AG04450 (cell line): Measurements from ENCODE around the gene CFAP251. TPM values are rescaled to one million over a fixed set of nuclear protein-coding genes. Genes with fewer than 3 reads are reported as not detected.

Experiments used
- CTCF ChIA-PET: fragments of 300-600, 350-600 bp; formaldehyde crosslinking; extraction: SDS; loops from one replicate; lab custom pipeline; 2022; ENCODE audit warnings: antibody characterized with exemption, inconsistent platforms; lab: Charles Lee
- POLR2A ChIA-PET: fragments of 350-600 bp; formaldehyde crosslinking; extraction: SDS; loops from one replicate; lab custom pipeline; 2021; ENCODE audit warnings: antibody characterized with exemption, inconsistent platforms; lab: Yijun Ruan, JAX
- DNase-seq: peaks from one replicate; pipeline ENCODE4 v3.0.0-alpha.2; 2011; ENCODE audit warnings: low read depth, low spot score
- H3K27ac ChIP-seq: one replicate; pipeline ENCODE4 v1.5.1; 2012; ENCODE audit warnings: low read depth, low read length, control low read depth
- H3K27me3 ChIP-seq: one replicate; pipeline ENCODE4 v1.6.0; 2012; ENCODE audit warnings: low read length; ENCODE audit not compliant: control insufficient read depth, insufficient read depth
- H3K4me3 ChIP-seq: 2 replicates; pipeline ENCODE4 v1.5.1; 2011; ENCODE audit warnings: mild to moderate bottlenecking, low read depth, low read length, control low read depth
- H3K9me3 ChIP-seq: 2 replicates; pipeline ENCODE4 v1.5.1; 2012; ENCODE audit warnings: low read length; ENCODE audit not compliant: control insufficient read depth, insufficient read depth
- polyA plus RNA-seq: library from polyadenylated mRNA; depleted of rRNA; stranded (reverse); fragments of >200 nt; gene quantifications from 2 replicates; pipeline ENCODE4 v1.2.3, GENCODE V29; 2011
- TF ChIP-seq, protein P1 (sequence below): IDR thresholded peaks from 2 replicates; pipeline ENCODE4 v1.5.1; 2011; ENCODE audit warnings: low read depth, low read length, control low read depth, inconsistent platforms

The CFAP251 gene
- polyA plus RNA-seq, 1 experiment, result 16.1 TPM

DNA sequence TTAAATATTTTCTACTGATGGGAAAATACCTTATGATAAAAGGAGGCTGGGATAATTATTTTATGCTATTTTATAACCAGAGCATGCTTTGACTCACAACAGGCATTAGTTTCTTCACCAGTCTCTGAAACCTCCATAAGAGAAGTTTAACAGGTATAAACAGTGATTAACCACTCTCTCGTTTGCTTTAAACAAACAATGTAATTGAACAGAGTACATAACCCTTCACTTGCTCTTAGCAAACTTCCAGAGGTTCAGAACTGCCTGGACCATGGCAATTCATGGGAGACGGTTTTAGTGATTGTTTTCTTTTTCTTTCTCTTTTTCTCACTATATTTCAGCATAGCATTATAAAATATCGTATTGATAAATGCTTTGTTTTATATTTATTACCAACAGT lies 35.3 kb downstream of the CFAP251 start:
- ChIA-PET CTCF (interaction anchor here (1.8 kb wide), 1 partner anchor 170 kb away, joined by 4 read pairs; no protein-coding TSS in a partner anchor), POLR2A (interaction anchor here (0.6 kb wide), 1 partner anchor 202 kb away, joined by 6 read pairs; no protein-coding TSS in a partner anchor)
- Histone ChIP-seq H3K27ac (no peak overlapping the region), H3K4me3 (no peak overlapping the region), H3K27me3 (no peaks in the 10 kb centered on the region), H3K9me3 (no peaks in the 10 kb centered on the region; the same call in 1 of the 2 replicates)
- DNase-seq, result no peak
- TF ChIP-seq, protein P1, sequence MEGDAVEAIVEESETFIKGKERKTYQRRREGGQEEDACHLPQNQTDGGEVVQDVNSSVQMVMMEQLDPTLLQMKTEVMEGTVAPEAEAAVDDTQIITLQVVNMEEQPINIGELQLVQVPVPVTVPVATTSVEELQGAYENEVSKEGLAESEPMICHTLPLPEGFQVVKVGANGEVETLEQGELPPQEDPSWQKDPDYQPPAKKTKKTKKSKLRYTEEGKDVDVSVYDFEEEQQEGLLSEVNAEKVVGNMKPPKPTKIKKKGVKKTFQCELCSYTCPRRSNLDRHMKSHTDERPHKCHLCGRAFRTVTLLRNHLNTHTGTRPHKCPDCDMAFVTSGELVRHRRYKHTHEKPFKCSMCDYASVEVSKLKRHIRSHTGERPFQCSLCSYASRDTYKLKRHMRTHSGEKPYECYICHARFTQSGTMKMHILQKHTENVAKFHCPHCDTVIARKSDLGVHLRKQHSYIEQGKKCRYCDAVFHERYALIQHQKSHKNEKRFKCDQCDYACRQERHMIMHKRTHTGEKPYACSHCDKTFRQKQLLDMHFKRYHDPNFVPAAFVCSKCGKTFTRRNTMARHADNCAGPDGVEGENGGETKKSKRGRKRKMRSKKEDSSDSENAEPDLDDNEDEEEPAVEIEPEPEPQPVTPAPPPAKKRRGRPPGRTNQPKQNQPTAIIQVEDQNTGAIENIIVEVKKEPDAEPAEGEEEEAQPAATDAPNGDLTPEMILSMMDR, result no peak

DNA sequence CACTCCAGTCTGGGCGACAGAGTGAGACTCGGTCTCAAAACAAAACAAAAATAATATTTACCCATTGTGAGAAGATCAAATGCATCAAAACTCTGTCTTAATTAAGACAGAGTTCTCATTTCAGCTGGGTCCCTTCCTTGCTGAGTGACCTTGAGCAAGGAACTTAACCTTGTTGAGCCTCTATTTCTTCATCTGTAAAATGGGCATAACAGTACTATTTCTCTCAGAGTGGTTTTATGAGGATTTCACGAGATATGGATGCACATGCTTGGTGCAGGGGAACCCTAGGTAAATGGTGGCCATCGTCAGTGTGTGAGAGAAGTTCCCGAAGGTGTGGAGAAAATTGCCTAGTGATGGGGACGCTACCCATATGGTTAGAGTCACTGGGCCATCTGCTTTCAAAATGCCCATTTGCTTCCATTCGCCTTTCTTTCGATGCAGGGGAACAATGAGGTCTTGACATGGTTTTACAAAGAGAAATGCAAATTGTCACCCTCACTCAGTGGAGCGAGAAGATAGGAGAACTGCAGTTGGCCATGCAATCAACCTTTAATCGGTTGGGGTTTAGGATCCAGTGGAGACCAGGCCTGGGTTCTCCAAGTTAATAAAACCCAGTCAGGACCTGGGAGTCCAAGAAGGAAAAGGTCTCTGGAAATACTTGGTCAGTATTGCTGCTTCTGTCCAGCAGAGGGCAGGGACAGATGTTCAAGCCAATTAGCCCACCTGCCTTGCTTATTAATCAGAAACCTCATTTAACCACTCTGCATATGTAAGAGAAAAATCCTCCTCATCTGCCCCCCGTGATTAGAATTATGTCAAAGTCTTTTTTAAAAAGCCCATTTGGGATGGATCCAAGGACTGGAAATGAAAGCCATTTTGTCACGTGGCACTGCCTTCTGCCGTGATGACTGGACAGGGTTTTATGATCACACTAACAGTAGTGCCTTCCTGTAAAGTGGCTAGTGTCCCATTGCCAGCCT lies 37.2 kb downstream of the CFAP251 start:
- Histone ChIP-seq H3K27ac (no peak overlapping the region), H3K27me3 (no peaks in the 10 kb centered on the region), H3K4me3 (no peak overlapping the region), H3K9me3 (no peaks in the 10 kb centered on the region; the same call in 1 of the 2 replicates)
- TF ChIP-seq, protein P1, result peak; percentile 74
- DNase-seq, result no peak
- ChIA-PET CTCF (interaction anchor here (0.5 to 1.8 kb wide), 2 partner anchors 105 to 168 kb away, joined by 3 to 4 read pairs; no protein-coding TSS in a partner anchor), POLR2A (no interaction called here)

DNA sequence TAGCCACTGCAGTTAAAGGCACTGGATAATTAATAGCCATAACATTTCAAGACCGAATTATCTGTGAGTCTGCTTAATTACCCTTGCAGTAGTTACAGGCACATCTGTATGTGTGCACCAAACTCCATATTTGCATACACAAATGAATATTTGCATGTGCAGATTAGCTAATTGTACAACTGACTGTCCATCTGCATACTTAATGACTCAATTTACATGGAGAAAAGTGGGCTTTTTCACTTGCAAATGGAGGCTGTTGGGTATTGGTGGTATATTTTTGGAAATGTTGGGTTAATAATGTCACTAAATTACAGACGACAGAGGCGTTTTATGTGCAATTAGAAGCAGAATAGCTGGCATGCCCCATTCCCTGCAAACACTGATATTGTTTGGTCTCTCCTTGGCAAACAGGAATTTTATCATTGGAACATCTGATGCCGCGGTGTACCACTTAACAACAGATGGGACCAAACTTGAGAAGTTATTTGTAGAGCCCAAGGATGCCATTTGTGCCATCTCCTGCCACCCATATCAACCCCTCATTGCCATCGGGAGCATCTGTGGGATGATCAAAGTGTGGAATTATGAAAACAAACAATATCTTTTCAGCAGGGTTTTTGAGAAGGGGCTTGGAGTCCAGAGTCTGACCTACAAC lies 39.6 kb downstream of the CFAP251 start:
- TF ChIP-seq, protein P1, result no peak
- Histone ChIP-seq H3K4me3 (no peak overlapping the region), H3K27me3 (no peaks in the 10 kb centered on the region), H3K9me3 (no peaks in the 10 kb centered on the region; the same call in 1 of the 2 replicates), H3K27ac (no peak overlapping the region)
- CTCF ChIA-PET, result interaction anchor here (1.0 kb wide), 1 partner anchor 130 kb away, joined by 3 read pairs; no protein-coding TSS in a partner anchor
- DNase-seq, result no peak
- POLR2A ChIA-PET, result no interaction called here

DNA sequence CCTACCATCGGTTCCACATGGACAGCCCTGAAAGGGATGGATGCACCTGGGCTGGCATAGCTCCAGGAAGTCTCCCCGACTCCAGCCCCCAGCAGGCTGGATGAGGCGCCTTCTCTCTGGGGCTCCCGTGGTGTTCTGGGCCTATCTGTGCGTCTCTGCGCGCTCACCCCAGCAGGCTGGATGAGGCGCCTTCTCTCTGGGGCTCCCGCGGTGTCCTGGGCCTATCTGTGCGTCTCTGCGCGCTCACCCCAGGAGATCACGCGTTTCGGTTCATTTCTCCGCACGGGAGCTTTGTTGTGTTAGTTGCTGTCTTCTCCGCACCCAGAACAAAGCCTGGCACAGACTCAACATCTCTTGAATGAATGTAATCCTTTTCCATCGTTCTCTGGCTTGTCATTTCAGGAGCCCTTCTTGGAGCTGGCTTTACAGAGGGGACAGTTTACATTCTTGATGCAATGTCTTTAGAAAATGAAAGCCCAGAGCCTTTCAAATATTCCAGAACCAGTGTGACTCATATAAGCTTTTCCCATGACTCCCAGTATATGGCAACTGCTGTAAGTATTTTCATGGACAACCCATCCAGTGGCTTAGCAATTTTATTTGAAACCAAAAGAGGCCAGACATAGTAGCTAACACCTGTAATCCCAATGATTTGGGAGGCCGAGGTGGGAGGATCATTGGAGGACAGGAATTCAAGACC lies 40.3 kb downstream of the CFAP251 start:
- no peaks in the 10 kb centered on the region for H3K27me3 ChIP-seq
- DNase-seq, result no peak
- no peaks in the 10 kb centered on the region; the same call in 1 of the 2 replicates for H3K9me3 ChIP-seq
- TF ChIP-seq, protein P1, result no peak
- H3K27ac ChIP-seq, result peak overlapping the region; percentile 68
- ChIA-PET CTCF (interaction anchor here (1.0 kb wide), 1 partner anchor 129 kb away, joined by 3 read pairs; no protein-coding TSS in a partner anchor), POLR2A (interaction anchor here (0.6 to 0.9 kb wide), 2 partner anchors 25 to 305 kb away, joined by 3 read pairs; no protein-coding TSS in a partner anchor)
- H3K4me3 ChIP-seq, result no peak overlapping the region
